Daoy (cell line): ENCODE measurements around the gene AKT3. TPM values are rescaled to one million over a fixed set of nuclear protein-coding genes. Genes with fewer than 3 reads are reported as not detected.
"Not testable (repeated sequence)": the region's sequence is repeated elsewhere in the genome, so short reads cannot be mapped to it uniquely, and the experiment has no call there.

ENCODE experiments used
- DNase-seq: peaks from one replicate; pipeline ENCODE4 v3.0.0-alpha.2; 2015; ENCODE audit warnings: low read depth
- total RNA-seq: library from RNA; depleted of rRNA; stranded (reverse); fragments of >200 nt; shearing (Covaris generic); gene quantifications from 2 replicates; pipeline ENCODE4 v1.2.3, GENCODE V29; 2014

Gene AKT3
- total RNA-seq, 1 experiment from 2014 or later = 11.9 TPM

GRCh38 chr1:243842161-243842560 lies 7.9 kb downstream of the AKT3 start:
- DNase-seq = no peak

DNA sequence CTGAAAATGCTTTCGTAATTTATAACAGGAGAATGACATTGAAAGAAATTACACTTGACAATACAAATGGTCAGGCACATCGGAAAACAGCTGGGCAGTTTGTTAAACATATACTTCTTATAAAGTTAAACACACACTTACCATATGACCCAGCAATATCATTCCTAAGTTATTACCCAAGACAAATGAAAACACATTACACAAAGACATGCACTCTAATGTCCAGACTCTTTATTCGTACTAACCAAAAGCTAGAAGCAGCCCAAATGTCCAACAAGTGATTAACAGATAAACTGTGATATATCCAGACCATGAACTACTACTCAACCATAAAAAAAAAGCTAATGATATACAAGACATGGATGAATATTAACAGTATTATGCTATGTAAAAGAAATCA lies 8.5 kb downstream of the AKT3 start:
- DNase-seq = no peak

- no peak for DNase-seq
Measured at GRCh38 chr1:243837907-243838535, 12.0 kb downstream of the AKT3 start.

- DNase-seq = no peak
Measured at GRCh38 chr1:243834130-243834529, 15.9 kb downstream of the AKT3 start.

GRCh38 chr1:243831463-243831862 lies 18.6 kb downstream of the AKT3 start:
- no peak for DNase-seq

- DNase-seq = no peak
Measured at GRCh38 chr1:243827206-243827605, 22.8 kb downstream of the AKT3 start.

DNA sequence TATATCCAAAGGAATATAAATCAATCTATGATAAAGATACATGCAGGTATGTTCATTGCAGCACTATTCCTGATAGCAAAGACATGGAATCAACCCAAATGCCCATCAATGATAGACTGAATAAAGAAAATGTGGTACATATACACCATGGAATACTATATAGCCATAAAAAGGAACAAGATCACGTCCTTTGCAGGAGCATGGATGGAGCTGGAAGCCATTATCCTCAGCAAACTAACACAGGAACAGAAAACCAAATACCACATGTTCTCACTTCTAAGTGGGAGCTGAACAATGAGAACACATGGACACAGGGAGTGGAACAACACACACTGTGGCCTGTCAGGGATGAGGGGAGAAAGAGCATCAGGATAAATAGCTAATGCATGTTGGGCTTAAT lies 25.1 kb downstream of the AKT3 start:
- DNase-seq = not testable (repeated sequence)

- no peak for DNase-seq
Measured at GRCh38 chr1:243821177-243821680, 28.8 kb downstream of the AKT3 start.

- no peak for DNase-seq
Measured at GRCh38 chr1:243819438-243819839, 30.6 kb downstream of the AKT3 start.

DNA sequence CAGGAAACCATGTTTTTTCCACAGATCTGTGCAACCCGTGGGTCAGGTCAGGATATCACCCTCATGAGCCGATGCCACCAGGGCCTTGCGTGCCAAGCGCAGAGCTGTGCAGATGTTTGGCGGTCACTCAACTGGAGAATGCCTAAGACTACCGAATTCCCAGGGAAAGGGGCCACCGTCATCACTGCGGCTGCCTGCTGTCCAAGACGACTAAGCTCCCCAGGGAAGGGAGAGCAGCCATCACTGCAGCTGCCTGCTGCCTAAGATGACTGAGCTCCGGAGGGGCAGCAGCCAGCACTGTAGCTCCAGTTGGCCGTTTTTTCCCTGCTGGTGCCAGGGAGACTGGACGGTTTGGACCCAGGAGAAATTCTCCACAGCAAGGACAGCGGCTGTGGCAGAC lies 31.1 kb downstream of the AKT3 start:
- DNase-seq = no peak

GRCh38 chr1:243814718-243815117 lies 35.3 kb downstream of the AKT3 start:
- no peak for DNase-seq

GRCh38 chr1:243807346-243807745 lies 42.7 kb downstream of the AKT3 start:
- DNase-seq = not testable (repeated sequence)

DNA sequence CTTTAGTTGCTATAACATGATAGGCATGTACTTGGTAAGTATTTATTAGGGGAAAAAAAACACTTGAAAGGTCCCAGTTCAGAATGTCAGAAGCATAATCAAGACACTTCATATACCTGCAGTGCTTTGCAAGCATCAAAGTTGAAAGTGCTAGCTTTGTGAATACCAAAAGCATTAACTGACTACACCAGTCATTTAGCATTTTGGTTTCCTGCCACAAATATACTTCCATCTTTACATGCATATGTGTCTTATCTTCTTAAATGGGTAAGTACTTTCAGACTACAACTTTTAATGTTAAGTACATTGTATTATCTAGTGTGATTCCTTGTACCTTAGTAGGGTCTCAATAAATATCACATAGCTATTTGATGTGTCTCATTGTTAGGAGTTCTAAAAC lies 43.7 kb downstream of the AKT3 start:
- DNase-seq = no peak

GRCh38 chr1:243802736-243803135 lies 47.3 kb downstream of the AKT3 start:
- no peak for DNase-seq

DNA sequence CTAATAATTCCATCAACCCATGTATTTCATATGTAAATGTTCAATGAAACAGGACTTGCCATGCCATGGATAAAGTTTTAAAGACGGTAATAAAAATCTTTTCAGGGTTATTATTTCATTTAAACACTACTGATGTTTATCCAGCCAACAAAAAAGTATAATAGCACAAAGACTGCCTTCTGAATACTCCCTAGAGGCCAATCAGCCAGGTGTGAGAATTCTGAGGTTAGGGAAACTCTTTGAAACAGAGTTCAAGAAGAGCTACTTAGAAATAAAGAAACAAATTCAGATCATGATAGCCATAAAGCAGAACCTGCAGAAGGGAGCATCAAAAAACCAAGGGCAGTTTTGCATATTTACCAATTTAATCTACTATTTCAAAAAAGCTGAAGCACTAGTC lies 48.7 kb downstream of the AKT3 start:
- DNase-seq = no peak

GRCh38 chr1:243799908-243800307 lies 50.1 kb downstream of the AKT3 start:
- no peak for DNase-seq

DNA sequence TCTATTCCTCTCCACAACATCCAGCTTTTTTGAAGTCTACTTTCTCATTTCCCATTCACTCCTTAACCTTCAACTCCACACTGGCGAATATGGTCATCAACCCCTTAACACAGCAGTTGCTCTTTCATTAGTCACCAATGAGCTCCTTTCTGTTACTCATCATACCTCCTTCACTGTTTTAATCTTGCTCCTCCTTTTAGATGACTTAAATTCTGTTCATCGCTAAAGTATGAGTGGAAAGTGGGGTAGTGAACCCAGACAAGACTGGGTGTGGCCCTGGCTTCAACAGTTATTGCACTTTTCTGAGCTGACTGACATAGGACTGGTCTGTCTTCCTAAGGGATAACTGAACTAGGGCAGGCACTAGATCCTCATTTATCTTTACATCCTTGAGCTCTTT lies 51.3 kb downstream of the AKT3 start:
- peak; percentile 56 for DNase-seq

- DNase-seq = no peak
Measured at GRCh38 chr1:243796016-243796415, 54.0 kb downstream of the AKT3 start.

- no peak for DNase-seq
Measured at GRCh38 chr1:243793298-243793697, 56.7 kb downstream of the AKT3 start.

GRCh38 chr1:243792891-243793290 lies 57.2 kb downstream of the AKT3 start:
- no peak for DNase-seq

DNA sequence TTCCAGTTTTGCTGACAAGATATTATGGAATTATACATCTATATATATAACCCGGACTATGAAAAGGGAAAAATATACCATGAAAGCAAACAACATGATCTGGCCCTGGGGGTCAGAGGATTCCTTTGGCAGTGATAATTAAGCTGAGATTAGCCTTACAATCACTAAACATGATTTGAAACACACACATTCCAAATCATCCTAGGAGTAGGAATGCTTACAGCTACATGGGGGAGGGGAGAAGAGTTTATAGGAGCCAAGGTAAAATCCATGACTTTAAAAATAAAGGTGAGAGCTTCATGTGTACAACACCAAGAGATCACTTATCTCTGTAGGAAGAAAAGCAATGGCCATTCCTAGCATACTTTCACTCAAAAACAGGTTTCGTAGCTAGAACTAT lies 57.6 kb downstream of the AKT3 start:
- DNase-seq = no peak

DNA sequence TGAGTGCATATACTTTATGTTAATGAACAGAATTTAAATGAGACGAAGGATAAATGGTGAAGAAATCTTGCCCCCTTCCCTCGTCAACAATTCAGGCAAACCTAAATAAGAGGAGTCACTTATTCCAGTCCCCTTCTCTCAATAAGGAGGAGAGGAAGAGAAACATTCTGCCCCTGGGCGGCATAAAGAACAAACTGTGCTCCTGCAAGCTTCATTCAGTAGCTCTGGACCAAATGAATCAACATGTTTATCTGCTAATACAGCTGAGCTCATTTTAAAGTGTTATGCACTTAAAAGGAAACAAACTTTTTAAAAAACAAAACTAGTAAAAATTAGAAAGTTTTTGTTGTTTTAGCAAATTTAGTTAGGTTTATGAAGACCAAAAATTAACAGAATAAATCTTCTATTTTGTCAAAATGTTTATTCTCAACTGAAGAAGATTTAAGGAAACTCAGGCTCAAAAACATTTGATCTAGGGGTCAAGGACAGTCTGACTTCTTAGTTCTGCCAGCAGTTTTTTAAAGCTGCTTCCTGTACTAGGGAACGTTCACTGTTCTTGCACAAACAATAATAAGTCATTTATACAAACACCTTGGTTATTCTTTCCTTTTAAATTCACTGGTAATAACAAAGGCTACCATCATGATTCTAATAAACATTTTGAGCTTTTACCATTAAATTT lies 58.3 kb downstream of the AKT3 start:
- no peak for DNase-seq

DNA sequence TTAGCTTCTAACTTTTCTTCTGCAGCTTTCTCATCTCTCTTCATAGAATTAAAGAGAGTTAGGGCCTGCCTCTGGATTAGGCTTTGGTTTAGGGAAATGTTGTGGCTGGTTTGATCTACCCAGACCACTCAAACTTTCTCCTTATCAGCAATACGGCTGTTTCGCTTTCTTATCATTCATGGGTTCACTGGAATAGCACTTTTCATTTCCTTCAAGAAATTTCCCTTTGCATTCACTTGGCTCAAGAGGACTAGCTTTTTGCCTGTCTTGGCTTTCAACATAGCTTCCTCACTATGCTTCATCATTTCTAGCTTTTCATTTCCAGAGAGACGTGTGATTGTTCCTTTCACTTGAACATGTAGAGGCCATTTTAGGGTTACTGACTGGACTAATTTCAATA lies 59.6 kb downstream of the AKT3 start:
- DNase-seq = no peak

DNA sequence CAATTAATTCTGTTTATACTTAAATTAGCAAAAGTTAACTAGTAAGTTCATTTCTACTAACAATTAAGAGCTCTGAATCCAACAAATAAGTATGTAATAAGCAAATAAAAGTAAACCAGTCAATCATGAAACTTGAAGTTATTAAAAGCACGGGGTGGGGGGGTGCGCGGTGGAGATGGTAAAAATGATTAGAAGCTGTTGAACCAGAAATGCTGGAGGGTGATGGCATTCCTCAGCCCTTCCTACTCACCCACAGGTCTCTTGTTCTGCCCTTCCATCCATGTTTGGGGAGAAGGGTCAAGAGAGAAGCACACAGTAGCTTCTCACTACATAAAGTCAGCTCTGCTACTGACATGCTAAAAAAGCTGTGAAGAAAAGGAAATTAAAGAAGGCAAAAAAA lies 63.5 kb downstream of the AKT3 start:
- DNase-seq = no peak
